GM12891 (cell line): ENCODE results near the gene KIR2DL1.
"Not testable (repeated sequence)": the region's sequence is repeated elsewhere in the genome, so short reads cannot be mapped to it uniquely, and the experiment has no call there.

Source experiments
- PAX5 ChIP-seq: IDR thresholded peaks from 2 replicates; pipeline ENCODE4 v1.6.1; 2011; ENCODE audit warnings: low read length, moderate library complexity, mild to moderate bottlenecking; ENCODE audit not compliant: insufficient read depth, severe bottlenecking
- POLR2A ChIP-seq: IDR thresholded peaks from 2 replicates; pipeline ENCODE4 v1.6.1; 2011; ENCODE audit warnings: low read depth, low read length, control low read depth

DNA sequence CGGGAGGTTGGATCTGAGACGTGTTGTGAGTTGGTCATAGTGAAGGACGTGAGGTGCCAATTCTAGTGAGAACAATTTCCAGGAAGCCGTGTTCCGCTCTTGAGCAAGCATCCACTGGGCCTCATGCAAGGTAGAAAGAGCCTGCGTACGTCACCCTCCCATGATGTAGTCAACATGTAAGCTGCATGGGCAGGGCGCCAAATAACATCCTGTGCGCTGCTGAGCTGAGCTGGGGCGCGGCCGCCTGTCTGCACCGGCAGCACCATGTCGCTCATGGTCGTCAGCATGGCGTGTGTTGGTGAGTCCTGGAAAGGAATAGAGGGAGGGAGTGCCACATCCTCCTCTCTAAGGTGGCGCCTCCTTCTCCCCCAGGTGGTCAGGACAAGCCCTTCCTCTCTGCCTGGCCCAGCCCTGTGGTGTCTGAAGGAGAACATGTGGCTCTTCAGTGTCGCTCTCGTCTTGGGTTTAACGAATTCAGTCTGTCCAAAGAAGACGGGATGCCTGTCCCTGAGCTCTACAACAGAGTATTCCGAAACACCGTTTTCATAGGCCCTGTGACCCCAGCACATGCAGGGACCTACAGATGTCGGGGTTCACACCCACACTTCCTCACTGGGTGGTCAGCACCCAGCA is 16.6 kb downstream of the KIR2DL1 start:
- not testable (repeated sequence) for TF ChIP-seq POLR2A, PAX5
